ENCODE results near the gene RHD.
"Not testable (repeated sequence)": the region's sequence is repeated elsewhere in the genome, so short reads cannot be mapped to it uniquely, and the experiment has no call there.

RHD gene

DNA sequence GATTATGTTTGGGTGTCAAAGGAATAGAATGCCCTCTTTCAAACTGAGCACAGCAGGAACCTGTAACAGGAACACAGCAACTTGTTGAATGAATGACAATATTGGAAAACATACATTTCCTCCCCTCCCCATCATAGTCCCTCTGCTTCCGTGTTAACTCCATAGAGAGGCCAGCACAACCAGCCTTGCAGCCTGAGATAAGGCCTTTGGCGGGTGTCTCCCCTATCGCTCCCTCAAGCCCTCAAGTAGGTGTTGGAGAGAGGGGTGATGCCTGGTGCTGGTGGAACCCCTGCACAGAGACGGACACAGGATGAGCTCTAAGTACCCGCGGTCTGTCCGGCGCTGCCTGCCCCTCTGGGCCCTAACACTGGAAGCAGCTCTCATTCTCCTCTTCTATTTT lies at the start of gene RHD:
RHD (plus strand) TSS at position 272 of the 400 bp plus-strand sequence; CDS start at position 311, 39 bp downstream.
- not testable (repeated sequence) for H3K36me3 ChIP-seq (ENCODE audit: control insufficient read depth, insufficient read depth, low read length); H3K27me3 ChIP-seq (ENCODE audit: control insufficient read depth, insufficient read depth, low read length); H3K9me3 ChIP-seq (ENCODE audit: control insufficient read depth, insufficient read depth, low read depth, low read length); H3K9ac ChIP-seq (ENCODE audit: low read length); H3K27ac ChIP-seq (ENCODE audit: low read depth, low read length); H3K4me3 ChIP-seq (ENCODE audit: low read depth, low read length); H3K4me1 ChIP-seq (ENCODE audit: control insufficient read depth, insufficient read depth, low read length)

DNA sequence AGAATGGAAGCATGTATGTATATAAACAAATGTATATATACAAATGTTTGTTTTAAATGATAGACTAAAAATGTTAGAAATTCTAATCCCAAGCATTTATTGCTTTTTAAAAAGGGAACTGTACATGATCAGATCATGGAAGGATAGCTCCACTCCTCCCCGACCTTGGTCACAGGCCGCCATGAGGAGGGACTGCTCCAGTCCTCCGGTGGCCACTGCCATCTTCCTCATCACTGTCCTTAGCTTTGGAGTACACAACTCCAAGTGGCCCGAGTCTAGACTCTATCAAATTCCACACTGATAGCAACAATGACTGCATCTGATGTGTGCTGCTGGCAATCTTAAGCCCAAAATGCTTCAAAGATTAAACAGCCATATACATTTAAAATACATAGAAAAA lies 49.7 kb upstream of the RHD start:
- H3K9me3 ChIP-seq (ENCODE audit: control insufficient read depth, insufficient read depth, low read depth, low read length) = no peaks in the 10 kb centered on the region
- no peak overlapping the region for H3K27ac ChIP-seq (ENCODE audit: low read depth, low read length)
- H3K4me1 ChIP-seq (ENCODE audit: control insufficient read depth, insufficient read depth, low read length) = no peaks in the 10 kb centered on the region
- no peak overlapping the region for H3K4me3 ChIP-seq (ENCODE audit: low read depth, low read length)
- H3K27me3 ChIP-seq (ENCODE audit: control insufficient read depth, insufficient read depth, low read length) = no peaks in the 10 kb centered on the region
- peaks cover 58% of the 10 kb centered on the region for H3K36me3 ChIP-seq (ENCODE audit: control insufficient read depth, insufficient read depth, low read length)
- no peak overlapping the region for H3K9ac ChIP-seq (ENCODE audit: low read length)

DNA sequence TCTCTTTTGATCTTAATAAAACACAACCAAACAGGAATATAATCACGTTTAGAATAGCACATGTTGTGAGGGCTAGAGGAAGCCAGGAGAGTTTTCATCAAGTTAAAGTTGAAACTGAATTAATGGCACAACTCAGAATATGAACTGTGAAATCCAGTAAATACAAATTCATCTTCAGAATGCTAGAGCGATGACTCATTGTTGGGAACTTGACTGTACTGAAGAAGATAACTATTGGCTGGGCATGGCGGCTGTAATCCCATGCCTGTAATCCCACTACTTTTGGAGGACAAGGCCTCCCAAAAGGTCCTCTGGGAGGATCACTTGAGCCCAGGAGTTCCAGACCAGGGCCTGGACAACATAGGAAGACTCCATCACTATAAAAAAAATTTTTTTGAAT lies 48.8 kb upstream of the RHD start:
- Histone ChIP-seq H3K9me3 (ENCODE audit: control insufficient read depth, insufficient read depth, low read depth, low read length) (no peaks in the 10 kb centered on the region), H3K9ac (ENCODE audit: low read length) (no peak overlapping the region), H3K36me3 (ENCODE audit: control insufficient read depth, insufficient read depth, low read length) (peaks cover 65% of the 10 kb centered on the region), H3K4me1 (ENCODE audit: control insufficient read depth, insufficient read depth, low read length) (no peaks in the 10 kb centered on the region), H3K27ac (ENCODE audit: low read depth, low read length) (no peak overlapping the region), H3K27me3 (ENCODE audit: control insufficient read depth, insufficient read depth, low read length) (no peaks in the 10 kb centered on the region), H3K4me3 (ENCODE audit: low read depth, low read length) (no peak overlapping the region)

DNA sequence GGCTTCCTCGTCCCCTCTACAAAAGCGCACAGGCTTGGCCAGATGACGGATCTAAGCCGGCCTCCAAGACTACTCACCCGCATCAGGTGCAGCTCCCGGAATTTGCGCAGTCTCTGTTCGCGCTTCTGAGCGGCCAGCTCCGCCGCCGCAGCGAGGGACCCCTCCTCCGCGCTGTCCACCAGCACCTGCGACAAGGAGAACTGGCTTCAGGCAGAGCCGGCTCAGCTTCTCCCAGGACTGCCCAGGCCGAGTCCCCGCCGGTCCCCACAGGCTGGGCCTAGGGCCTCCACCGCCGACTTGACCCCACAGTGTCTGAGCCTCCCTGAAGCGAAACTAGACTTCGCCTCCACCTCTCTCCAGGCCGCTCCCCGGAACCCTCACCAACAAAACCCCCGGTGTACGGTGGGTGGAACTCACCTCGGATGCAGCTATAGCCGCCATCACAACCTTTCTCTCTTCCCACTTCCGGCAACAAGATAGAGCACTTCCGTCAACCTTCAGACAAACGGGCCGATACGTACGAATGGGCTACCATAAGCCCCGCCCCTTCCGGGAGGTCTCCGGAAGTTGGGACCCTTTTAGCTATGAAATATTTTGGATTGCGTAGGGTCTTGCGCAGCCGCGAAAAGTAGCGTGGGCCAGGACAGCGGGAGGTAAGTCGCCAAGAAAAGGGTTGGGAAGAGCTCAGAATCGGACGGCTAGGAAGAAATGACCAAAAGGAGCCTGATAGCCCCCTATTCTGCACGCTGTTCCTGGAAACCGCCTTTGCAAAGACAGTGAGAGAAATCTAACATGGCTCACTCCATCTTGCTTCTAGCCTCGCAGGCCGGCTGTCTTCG lies 40.1 kb upstream of the RHD start, which contains the start of gene SYF2:
SYF2 (minus strand) TSS at position 476 of the 839 bp plus-strand sequence; CDS start at position 441, 35 bp downstream.
- Histone ChIP-seq H3K9ac (ENCODE audit: low read length) (peak within 1 kb of the TSS; percentile 91), H3K27me3 (ENCODE audit: control insufficient read depth, insufficient read depth, low read length) (no peaks in the 10 kb centered on the region), H3K9me3 (ENCODE audit: control insufficient read depth, insufficient read depth, low read depth, low read length) (no peaks in the 10 kb centered on the region), H3K27ac (ENCODE audit: low read depth, low read length) (peak within 1 kb of the TSS; percentile 72), H3K4me1 (ENCODE audit: control insufficient read depth, insufficient read depth, low read length) (no peaks in the 10 kb centered on the region), H3K4me3 (ENCODE audit: low read depth, low read length) (peak within 1 kb of the TSS; percentile 78), H3K36me3 (ENCODE audit: control insufficient read depth, insufficient read depth, low read length) (peaks cover 27% of the 10 kb centered on the region)

DNA sequence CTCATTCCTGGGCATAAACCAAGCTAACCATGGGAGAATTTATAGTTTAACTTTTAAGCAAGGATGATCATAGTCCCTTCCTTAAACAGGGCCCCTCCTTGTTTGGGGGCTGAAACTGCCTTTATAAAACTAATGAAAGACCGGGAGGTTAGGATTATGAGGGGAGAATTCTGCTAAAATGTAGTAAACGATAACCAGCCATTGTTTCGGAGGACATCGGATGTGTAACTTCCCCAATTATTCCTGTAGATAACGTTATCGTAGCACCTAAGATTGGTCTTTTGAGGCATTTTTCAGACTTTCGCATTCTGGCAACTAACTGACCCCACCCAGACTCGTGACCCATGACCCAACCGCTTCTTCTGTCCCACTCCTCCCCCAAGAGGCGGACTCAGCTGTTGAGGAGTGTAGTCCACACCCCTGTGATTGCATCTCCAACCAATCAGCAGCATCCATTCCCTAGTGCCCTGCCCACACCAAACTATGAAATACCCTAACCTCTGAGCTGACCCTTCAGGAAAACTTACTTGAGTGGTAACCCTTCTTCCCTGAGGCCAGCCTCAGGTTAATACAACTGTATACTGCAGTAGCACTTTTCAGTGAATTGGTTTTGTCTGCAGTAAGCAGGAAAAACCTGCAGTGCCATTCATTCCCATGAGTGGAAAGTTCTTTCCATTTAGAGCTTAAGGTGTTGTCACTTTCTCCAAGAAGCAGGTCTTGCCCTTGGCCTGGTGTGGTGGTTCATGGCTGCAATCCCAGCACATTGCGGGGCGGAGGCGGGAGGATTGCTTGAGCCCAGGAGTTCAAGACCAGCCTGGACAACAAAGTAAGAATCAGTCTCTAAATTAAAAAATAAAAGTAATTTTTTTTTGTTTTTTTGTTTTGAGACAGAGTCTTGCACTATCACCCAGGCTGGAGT lies 39.2 kb upstream of the RHD start:
- Histone ChIP-seq H3K9ac (ENCODE audit: low read length) (peak overlapping the region; percentile 91), H3K9me3 (ENCODE audit: control insufficient read depth, insufficient read depth, low read depth, low read length) (no peaks in the 10 kb centered on the region), H3K4me1 (ENCODE audit: control insufficient read depth, insufficient read depth, low read length) (no peaks in the 10 kb centered on the region), H3K27me3 (ENCODE audit: control insufficient read depth, insufficient read depth, low read length) (no peaks in the 10 kb centered on the region), H3K36me3 (ENCODE audit: control insufficient read depth, insufficient read depth, low read length) (peaks cover 19% of the 10 kb centered on the region), H3K27ac (ENCODE audit: low read depth, low read length) (peak overlapping the region; percentile 72), H3K4me3 (ENCODE audit: low read depth, low read length) (peak overlapping the region; percentile 78)

- H3K9me3 ChIP-seq (ENCODE audit: control insufficient read depth, insufficient read depth, low read depth, low read length) = not testable (repeated sequence)
Measured at GRCh38 chr1:25235411-25235810, 36.9 kb upstream of the RHD start.

DNA sequence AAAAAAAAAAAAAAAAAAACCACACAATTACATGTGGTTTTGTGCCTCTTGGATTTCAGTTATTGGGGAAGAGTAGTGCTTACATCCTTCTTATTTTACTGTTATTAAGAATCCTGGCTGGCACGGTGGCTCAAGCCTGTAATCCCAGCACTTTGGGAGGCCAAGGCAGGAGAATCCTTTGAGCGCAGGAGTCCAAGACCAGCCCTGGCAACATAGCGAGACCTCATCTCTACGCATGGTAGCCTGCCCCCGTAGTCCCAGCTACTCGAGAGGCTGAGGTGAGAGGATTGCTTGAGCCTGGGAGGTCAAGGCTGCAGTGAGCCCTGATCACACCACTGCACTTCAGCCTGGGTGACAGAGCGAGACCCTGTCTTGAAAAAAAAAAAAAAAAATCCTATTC lies 36.0 kb upstream of the RHD start:
- not testable (repeated sequence) for H3K27me3 ChIP-seq (ENCODE audit: control insufficient read depth, insufficient read depth, low read length); H3K4me1 ChIP-seq (ENCODE audit: control insufficient read depth, insufficient read depth, low read length); H3K9me3 ChIP-seq (ENCODE audit: control insufficient read depth, insufficient read depth, low read depth, low read length); H3K36me3 ChIP-seq (ENCODE audit: control insufficient read depth, insufficient read depth, low read length); H3K27ac ChIP-seq (ENCODE audit: low read depth, low read length); H3K9ac ChIP-seq (ENCODE audit: low read length); H3K4me3 ChIP-seq (ENCODE audit: low read depth, low read length)

More at GRCh38 chr1:25235411-25235810, 36.9 kb upstream of the RHD start:
- H3K36me3 ChIP-seq (ENCODE audit: control insufficient read depth, insufficient read depth, low read length); H3K4me1 ChIP-seq (ENCODE audit: control insufficient read depth, insufficient read depth, low read length); H3K27me3 ChIP-seq (ENCODE audit: control insufficient read depth, insufficient read depth, low read length); H3K27ac ChIP-seq (ENCODE audit: low read depth, low read length); H3K4me3 ChIP-seq (ENCODE audit: low read depth, low read length); H3K9ac ChIP-seq (ENCODE audit: low read length): not testable (repeated sequence)

DNA sequence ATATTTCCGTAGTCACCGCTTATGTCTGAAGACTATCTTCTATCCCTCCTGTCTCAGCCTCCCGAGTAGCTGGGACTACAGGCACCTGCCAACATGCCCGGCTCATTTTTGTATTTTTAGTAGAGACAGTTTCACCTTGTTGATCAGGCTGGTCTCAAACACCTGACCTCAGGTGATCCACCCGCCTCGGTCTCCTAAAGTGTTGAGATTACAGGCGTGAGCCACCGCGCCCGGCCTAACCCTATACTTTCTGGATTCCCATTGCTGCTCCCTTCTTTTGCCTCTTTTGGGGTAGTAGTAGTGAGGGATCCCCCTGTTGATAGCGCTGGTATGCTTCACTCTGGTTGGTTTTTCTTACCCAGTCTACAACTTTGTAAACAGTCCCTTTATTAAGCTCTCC lies 34.3 kb upstream of the RHD start:
- Histone ChIP-seq H3K9ac (ENCODE audit: low read length) (no peak overlapping the region), H3K4me1 (ENCODE audit: control insufficient read depth, insufficient read depth, low read length) (no peaks in the 10 kb centered on the region), H3K36me3 (ENCODE audit: control insufficient read depth, insufficient read depth, low read length) (peaks cover 14% of the 10 kb centered on the region), H3K9me3 (ENCODE audit: control insufficient read depth, insufficient read depth, low read depth, low read length) (no peaks in the 10 kb centered on the region), H3K4me3 (ENCODE audit: low read depth, low read length) (no peak overlapping the region), H3K27ac (ENCODE audit: low read depth, low read length) (no peak overlapping the region), H3K27me3 (ENCODE audit: control insufficient read depth, insufficient read depth, low read length) (no peaks in the 10 kb centered on the region)

- Histone ChIP-seq H3K4me3 (ENCODE audit: low read depth, low read length) (peak overlapping the region; percentile 68), H3K9ac (ENCODE audit: low read length) (peak overlapping the region; percentile 63), H3K36me3 (ENCODE audit: control insufficient read depth, insufficient read depth, low read length) (peaks cover 33% of the 10 kb centered on the region), H3K4me1 (ENCODE audit: control insufficient read depth, insufficient read depth, low read length) (no peaks in the 10 kb centered on the region), H3K9me3 (ENCODE audit: control insufficient read depth, insufficient read depth, low read depth, low read length) (no peaks in the 10 kb centered on the region), H3K27ac (ENCODE audit: low read depth, low read length) (peak overlapping the region; percentile 65), H3K27me3 (ENCODE audit: control insufficient read depth, insufficient read depth, low read length) (no peaks in the 10 kb centered on the region)
Measured at GRCh38 chr1:25239681-25240541, 32.4 kb upstream of the RHD start.

- H3K4me3 ChIP-seq (ENCODE audit: low read depth, low read length) = no peak overlapping the region
- H3K9ac ChIP-seq (ENCODE audit: low read length) = no peak overlapping the region
- H3K36me3 ChIP-seq (ENCODE audit: control insufficient read depth, insufficient read depth, low read length) = peaks cover 46% of the 10 kb centered on the region
- no peak overlapping the region for H3K27ac ChIP-seq (ENCODE audit: low read depth, low read length)
- H3K27me3 ChIP-seq (ENCODE audit: control insufficient read depth, insufficient read depth, low read length) = no peaks in the 10 kb centered on the region
- no peaks in the 10 kb centered on the region for H3K9me3 ChIP-seq (ENCODE audit: control insufficient read depth, insufficient read depth, low read depth, low read length)
- H3K4me1 ChIP-seq (ENCODE audit: control insufficient read depth, insufficient read depth, low read length) = peaks cover 7% of the 10 kb centered on the region; the same call in 1 of the 2 replicates
Measured at GRCh38 chr1:25243907-25244306, 28.4 kb upstream of the RHD start.
